LHCN-M2 (cell line): ENCODE results near the gene KLK3. TPM values are rescaled to one million over a fixed set of nuclear protein-coding genes. Genes with fewer than 3 reads are reported as not detected.
"Not testable (repeated sequence)": the region's sequence is repeated elsewhere in the genome, so short reads cannot be mapped to it uniquely, and the experiment has no call there.

ENCODE experiments used
- DNase-seq: peaks from one replicate; pipeline ENCODE4 v3.0.0-alpha.2; 2012; ENCODE audit warnings: low read depth
- polyA plus RNA-seq: library from polyadenylated mRNA; unstranded; fragments of >200 nt; gene quantifications from one replicate; pipeline ENCODE4 v1.2.1, GENCODE V29; 2012; ENCODE audit warnings: missing spikeins
- total RNA-seq: library from RNA; depleted of rRNA; stranded (reverse); fragments of >200 nt; gene quantifications from 2 replicates; pipeline ENCODE4 v1.2.3, GENCODE V29; 2014; rRNA removed

Gene KLK3
- total RNA-seq, result not detected in 2 replicates
- not detected for polyA plus RNA-seq

- no peak for DNase-seq
Observed at GRCh38 chr19:50854636-50855410, at the start of gene KLK3. Gene KLK3, plus strand, starts transcription at chr19:50854915. Its CDS starts 41 bp downstream, at chr19:50854956.

GRCh38 chr19:50808856-50809255 lies 45.9 kb upstream of the KLK3 start:
- DNase-seq, result no peak

GRCh38 chr19:50811622-50812238 lies 43.0 kb upstream of the KLK3 start:
- DNase-seq, result not testable (repeated sequence)

- DNase-seq, result no peak
Observed at GRCh38 chr19:50812474-50812873, 42.2 kb upstream of the KLK3 start.

- DNase-seq, result no peak
Observed at GRCh38 chr19:50814883-50815282, 39.8 kb upstream of the KLK3 start.

GRCh38 chr19:50815439-50815838 lies 39.3 kb upstream of the KLK3 start:
- no peak for DNase-seq

GRCh38 chr19:50817941-50818858 lies 36.5 kb upstream of the KLK3 start:
- DNase-seq, result no peak

GRCh38 chr19:50818859-50819472 lies 35.7 kb upstream of the KLK3 start:
- no peak for DNase-seq

- DNase-seq, result no peak
Observed at GRCh38 chr19:50819636-50820035, 35.1 kb upstream of the KLK3 start.

- DNase-seq, result no peak
Observed at GRCh38 chr19:50820086-50820485, 34.6 kb upstream of the KLK3 start.

GRCh38 chr19:50820549-50821247 lies 34.0 kb upstream of the KLK3 start:
- DNase-seq, result no peak

GRCh38 chr19:50821248-50821612 lies 33.5 kb upstream of the KLK3 start:
- DNase-seq, result no peak

- DNase-seq, result no peak
Observed at GRCh38 chr19:50821622-50822021, 33.1 kb upstream of the KLK3 start.

- DNase-seq, result no peak
Observed at GRCh38 chr19:50822661-50823208, 32.0 kb upstream of the KLK3 start.

- DNase-seq, result no peak
Observed at GRCh38 chr19:50823389-50824042, 31.2 kb upstream of the KLK3 start, which contains the start of gene KLK1. Gene KLK1, minus strand, starts transcription at chr19:50823787. Its CDS starts 39 bp downstream, at chr19:50823748.

- no peak for DNase-seq
Observed at GRCh38 chr19:50826492-50827240, 28.0 kb upstream of the KLK3 start.

- DNase-seq, result no peak
Observed at GRCh38 chr19:50827476-50827875, 27.2 kb upstream of the KLK3 start.

GRCh38 chr19:50829801-50830200 lies 24.9 kb upstream of the KLK3 start:
- DNase-seq, result no peak

GRCh38 chr19:50830266-50831025 lies 24.3 kb upstream of the KLK3 start:
- DNase-seq, result no peak
